Hepatocyte (in vitro differentiated cells): ENCODE results near the gene LRRC61.

Source experiments
- EZH2 ChIP-seq: fragments of 200-600 bp; sonication (generic); IDR thresholded peaks from 2 replicates; pipeline ENCODE4 v1.6.1; 2016; ENCODE audit warnings: antibody characterized with exemption, mild to moderate bottlenecking, borderline replicate concordance
- TF ChIP-seq, protein P1 (sequence below): fragments of 200-600 bp; sonication (generic); IDR thresholded peaks from 2 replicates; pipeline ENCODE4 v1.5.1; 2016; ENCODE audit warnings: antibody characterized with exemption, mild to moderate bottlenecking; ENCODE audit not compliant: poor library complexity

DNA sequence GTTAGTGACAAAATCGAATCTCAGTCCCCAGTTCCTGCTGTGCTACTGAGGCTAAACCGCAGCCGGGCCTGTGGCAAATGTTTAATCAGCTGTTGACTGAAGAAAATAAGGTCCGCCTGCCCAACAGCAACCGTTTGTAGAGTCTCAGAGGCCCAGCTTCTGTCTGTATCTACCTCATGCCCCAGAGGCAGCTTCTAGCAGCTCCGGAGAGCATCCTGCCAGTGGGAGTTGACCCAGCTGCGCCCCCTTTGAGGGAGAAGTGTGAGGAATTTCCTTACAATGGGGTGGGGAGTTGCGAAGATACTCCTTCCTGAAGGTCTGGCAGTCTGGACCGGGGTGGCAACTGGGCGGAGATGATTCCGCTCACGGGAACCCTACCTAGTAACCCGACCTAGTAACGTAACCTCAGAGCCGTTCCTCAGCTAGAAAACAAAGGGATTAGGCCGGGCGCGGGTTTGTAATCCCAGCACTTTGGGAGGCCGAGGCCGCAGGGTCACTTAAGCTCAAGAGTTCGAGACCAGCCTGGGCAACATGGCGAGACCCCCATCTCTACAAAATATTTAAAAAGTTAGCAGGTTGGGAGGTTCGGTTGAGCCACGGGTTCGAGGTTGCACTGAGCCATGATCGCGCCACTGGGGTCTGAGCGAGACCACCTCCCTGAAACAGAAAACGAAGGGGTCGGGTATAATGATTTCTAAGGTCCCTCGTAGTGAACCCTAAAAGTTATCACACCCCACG, 55.1 kb downstream of the LRRC61 start:
- TF ChIP-seq, protein P1, sequence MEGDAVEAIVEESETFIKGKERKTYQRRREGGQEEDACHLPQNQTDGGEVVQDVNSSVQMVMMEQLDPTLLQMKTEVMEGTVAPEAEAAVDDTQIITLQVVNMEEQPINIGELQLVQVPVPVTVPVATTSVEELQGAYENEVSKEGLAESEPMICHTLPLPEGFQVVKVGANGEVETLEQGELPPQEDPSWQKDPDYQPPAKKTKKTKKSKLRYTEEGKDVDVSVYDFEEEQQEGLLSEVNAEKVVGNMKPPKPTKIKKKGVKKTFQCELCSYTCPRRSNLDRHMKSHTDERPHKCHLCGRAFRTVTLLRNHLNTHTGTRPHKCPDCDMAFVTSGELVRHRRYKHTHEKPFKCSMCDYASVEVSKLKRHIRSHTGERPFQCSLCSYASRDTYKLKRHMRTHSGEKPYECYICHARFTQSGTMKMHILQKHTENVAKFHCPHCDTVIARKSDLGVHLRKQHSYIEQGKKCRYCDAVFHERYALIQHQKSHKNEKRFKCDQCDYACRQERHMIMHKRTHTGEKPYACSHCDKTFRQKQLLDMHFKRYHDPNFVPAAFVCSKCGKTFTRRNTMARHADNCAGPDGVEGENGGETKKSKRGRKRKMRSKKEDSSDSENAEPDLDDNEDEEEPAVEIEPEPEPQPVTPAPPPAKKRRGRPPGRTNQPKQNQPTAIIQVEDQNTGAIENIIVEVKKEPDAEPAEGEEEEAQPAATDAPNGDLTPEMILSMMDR, result peak; percentile 21
- TF ChIP-seq EZH2, result no peak
